DMS53 treated with DMSO at 0.1 percent for 48 hours (cell line): Measurements from ENCODE around the gene WDR7.
"Not testable (repeated sequence)": the region's sequence is repeated elsewhere in the genome, so short reads cannot be mapped to it uniquely, and the experiment has no call there.

Experiments used
- DNase-seq: peaks from one replicate; lab custom pipeline; 2025; ENCODE audit not compliant: unreplicated experiment; lab: John Stamatoyannopoulos, UW

The WDR7 gene

GRCh38 chr18:56652802-56653201, 1.6 kb downstream of the WDR7 start:
- DNase-seq: no peak

- not testable (repeated sequence) for DNase-seq
These were observed 3.1 kb downstream of the WDR7 start for GRCh38 chr18:56654280-56654679.

GRCh38 chr18:56658261-56658660, 7.1 kb downstream of the WDR7 start:
- no peak for DNase-seq

- no peak for DNase-seq
These were observed 8.0 kb downstream of the WDR7 start for GRCh38 chr18:56659111-56659510.

- no peak for DNase-seq
These were observed 9.5 kb downstream of the WDR7 start for GRCh38 chr18:56660655-56661054.

GRCh38 chr18:56661360-56662062, 10.4 kb downstream of the WDR7 start:
- DNase-seq: no peak

- DNase-seq: no peak
These were observed 10.9 kb downstream of the WDR7 start for GRCh38 chr18:56662063-56662408.

GRCh38 chr18:56662502-56662901, 11.3 kb downstream of the WDR7 start:
- DNase-seq: no peak

GRCh38 chr18:56662902-56663301, 11.7 kb downstream of the WDR7 start:
- DNase-seq: no peak

GRCh38 chr18:56672391-56672790, 21.2 kb downstream of the WDR7 start:
- no peak for DNase-seq

- DNase-seq: no peak
These were observed 21.8 kb downstream of the WDR7 start for GRCh38 chr18:56672981-56673380.

- DNase-seq: no peak
These were observed 25.5 kb downstream of the WDR7 start for GRCh38 chr18:56676639-56677038.

GRCh38 chr18:56678836-56679565, 27.8 kb downstream of the WDR7 start:
- DNase-seq: no peak

GRCh38 chr18:56684277-56684676, 33.1 kb downstream of the WDR7 start:
- no peak for DNase-seq

- DNase-seq: no peak
These were observed 40.4 kb downstream of the WDR7 start for GRCh38 chr18:56691530-56691929.

- DNase-seq: no peak
These were observed 45.8 kb downstream of the WDR7 start for GRCh38 chr18:56696966-56697365.

- peak; percentile 67 for DNase-seq
These were observed 51.8 kb downstream of the WDR7 start for GRCh38 chr18:56702946-56703345.

- peak; percentile 90 for DNase-seq
These were observed 58.3 kb downstream of the WDR7 start for GRCh38 chr18:56709463-56709862.

GRCh38 chr18:56711708-56712445, 60.7 kb downstream of the WDR7 start:
- DNase-seq: no peak

GRCh38 chr18:56712761-56713160, 61.6 kb downstream of the WDR7 start:
- no peak for DNase-seq

GRCh38 chr18:56715121-56715520, 64.0 kb downstream of the WDR7 start:
- DNase-seq: no peak

- no peak for DNase-seq
These were observed 65.6 kb downstream of the WDR7 start for GRCh38 chr18:56716692-56717146.
